ENCODE measurements around the gene RBBP8NL.
A peak's percentile ranks its signal among the peaks of the same experiment; 100 is the strongest.

Gene RBBP8NL

GRCh38 chr20:62427172-62428001 is at the start of gene RBBP8NL:
Gene RBBP8NL (minus strand): TSS chr20:62427539. CDS start chr20:62419647, 7,892 bp downstream.
- DNase-seq (ENCODE audit: insufficient read length, low spot score) = no peak

GRCh38 chr20:62476056-62476838 is 48.9 kb upstream of the RBBP8NL start:
- DNase-seq (ENCODE audit: insufficient read length, low spot score) = peak; percentile 85

More at GRCh38 chr20:62427172-62428001, at the start of gene RBBP8NL:
- peak; percentile 87 for FAIRE-seq

GRCh38 chr20:62475772-62476055 is 48.4 kb upstream of the RBBP8NL start, which contains the start of gene GATA5:
Gene GATA5 (minus strand): TSS chr20:62475995. CDS start chr20:62475521, 474 bp downstream.
- DNase-seq (ENCODE audit: insufficient read length, low spot score) (no peak), FAIRE-seq (no peak)

More at GRCh38 chr20:62476056-62476838, 48.9 kb upstream of the RBBP8NL start:
- FAIRE-seq = peak; percentile 96

GRCh38 chr20:62475027-62475771 is 47.9 kb upstream of the RBBP8NL start:
- DNase-seq (ENCODE audit: insufficient read length, low spot score) (peak; percentile 63), FAIRE-seq (peak; percentile 26)

- FAIRE-seq (no peak), DNase-seq (ENCODE audit: insufficient read length, low spot score) (no peak)
These were observed 47.3 kb upstream of the RBBP8NL start for GRCh38 chr20:62474604-62475026.

GRCh38 chr20:62473717-62474603 is 46.6 kb upstream of the RBBP8NL start:
- FAIRE-seq (peak; percentile 48), DNase-seq (ENCODE audit: insufficient read length, low spot score) (no peak)

- FAIRE-seq = no peak
- no peak for DNase-seq (ENCODE audit: insufficient read length, low spot score)
These were observed 45.7 kb upstream of the RBBP8NL start for GRCh38 chr20:62472941-62473585.

- DNase-seq (ENCODE audit: insufficient read length, low spot score) (no peak), FAIRE-seq (peak; percentile 23)
These were observed 45.0 kb upstream of the RBBP8NL start for GRCh38 chr20:62472138-62472940.

GRCh38 chr20:62470459-62470858 is 43.1 kb upstream of the RBBP8NL start:
- DNase-seq (ENCODE audit: insufficient read length, low spot score) = no peak
- FAIRE-seq = peak; percentile 23

- DNase-seq (ENCODE audit: insufficient read length, low spot score) (no peak), FAIRE-seq (no peak)
These were observed 42.7 kb upstream of the RBBP8NL start for GRCh38 chr20:62470001-62470400.

GRCh38 chr20:62469352-62469751 is 42.0 kb upstream of the RBBP8NL start:
- peak; percentile 20 for FAIRE-seq

GRCh38 chr20:62466806-62467537 is 39.6 kb upstream of the RBBP8NL start:
- no peak for FAIRE-seq
- no peak for DNase-seq (ENCODE audit: insufficient read length, low spot score)

More at GRCh38 chr20:62469352-62469751, 42.0 kb upstream of the RBBP8NL start:
- no peak for DNase-seq (ENCODE audit: insufficient read length, low spot score)

- peak; percentile 70 for FAIRE-seq
These were observed 38.9 kb upstream of the RBBP8NL start for GRCh38 chr20:62466072-62466760.

GRCh38 chr20:62464990-62465389 is 37.7 kb upstream of the RBBP8NL start:
- FAIRE-seq = no peak
- no peak for DNase-seq (ENCODE audit: insufficient read length, low spot score)

More at GRCh38 chr20:62466072-62466760, 38.9 kb upstream of the RBBP8NL start:
- no peak for DNase-seq (ENCODE audit: insufficient read length, low spot score)

GRCh38 chr20:62464425-62464770 is 37.1 kb upstream of the RBBP8NL start:
- FAIRE-seq = no peak

GRCh38 chr20:62463651-62464424 is 36.5 kb upstream of the RBBP8NL start:
- peak; percentile 83 for FAIRE-seq
- DNase-seq (ENCODE audit: insufficient read length, low spot score) = no peak

More at GRCh38 chr20:62464425-62464770, 37.1 kb upstream of the RBBP8NL start:
- DNase-seq (ENCODE audit: insufficient read length, low spot score) = no peak
